ENCODE data around the gene ISG20.

The ISG20 gene

DNA sequence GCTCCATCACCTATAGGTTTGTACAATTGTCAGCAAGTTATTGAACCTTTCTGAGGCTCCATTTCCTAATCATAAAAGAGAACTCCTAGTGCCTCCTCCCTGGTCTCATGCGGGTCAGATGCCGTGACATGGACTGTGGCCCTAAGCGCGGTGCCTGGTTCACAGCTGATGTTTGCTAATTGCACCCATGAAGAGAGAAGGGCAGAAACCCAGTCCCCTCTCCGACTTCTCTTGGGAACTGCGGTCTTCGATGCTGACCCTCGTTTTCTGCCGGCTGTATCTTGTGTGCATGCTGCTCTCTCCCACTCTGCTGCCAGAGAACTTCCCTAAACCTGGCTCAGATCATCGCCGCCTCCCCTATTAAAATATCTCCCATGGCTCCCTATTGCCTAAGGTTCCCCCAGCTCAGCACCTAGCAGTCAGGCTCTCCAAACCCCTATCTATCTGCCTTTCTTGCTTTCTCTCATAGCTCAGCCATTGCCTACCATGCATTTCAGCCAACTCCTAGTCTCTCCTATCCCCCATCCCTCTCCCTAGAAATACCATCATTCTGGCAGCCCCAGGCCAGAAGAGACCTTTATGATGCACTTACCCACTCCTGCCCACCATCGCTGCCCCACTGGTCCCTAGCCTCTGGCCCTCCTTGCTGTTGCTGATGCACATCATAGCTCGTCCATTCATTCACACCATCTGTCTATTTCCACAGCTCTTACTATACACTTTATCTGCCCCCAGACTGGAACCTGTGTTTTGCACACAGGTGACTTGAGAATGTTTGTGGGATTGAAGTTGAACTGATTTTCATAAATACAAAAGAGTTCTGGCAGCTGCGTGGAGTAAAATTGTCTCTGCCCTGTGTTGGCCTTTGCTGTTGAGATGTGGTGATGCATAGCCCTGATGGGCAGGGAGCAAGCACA, 6.6 kb downstream of the ISG20 start:
- TF ChIP-seq, protein P1, sequence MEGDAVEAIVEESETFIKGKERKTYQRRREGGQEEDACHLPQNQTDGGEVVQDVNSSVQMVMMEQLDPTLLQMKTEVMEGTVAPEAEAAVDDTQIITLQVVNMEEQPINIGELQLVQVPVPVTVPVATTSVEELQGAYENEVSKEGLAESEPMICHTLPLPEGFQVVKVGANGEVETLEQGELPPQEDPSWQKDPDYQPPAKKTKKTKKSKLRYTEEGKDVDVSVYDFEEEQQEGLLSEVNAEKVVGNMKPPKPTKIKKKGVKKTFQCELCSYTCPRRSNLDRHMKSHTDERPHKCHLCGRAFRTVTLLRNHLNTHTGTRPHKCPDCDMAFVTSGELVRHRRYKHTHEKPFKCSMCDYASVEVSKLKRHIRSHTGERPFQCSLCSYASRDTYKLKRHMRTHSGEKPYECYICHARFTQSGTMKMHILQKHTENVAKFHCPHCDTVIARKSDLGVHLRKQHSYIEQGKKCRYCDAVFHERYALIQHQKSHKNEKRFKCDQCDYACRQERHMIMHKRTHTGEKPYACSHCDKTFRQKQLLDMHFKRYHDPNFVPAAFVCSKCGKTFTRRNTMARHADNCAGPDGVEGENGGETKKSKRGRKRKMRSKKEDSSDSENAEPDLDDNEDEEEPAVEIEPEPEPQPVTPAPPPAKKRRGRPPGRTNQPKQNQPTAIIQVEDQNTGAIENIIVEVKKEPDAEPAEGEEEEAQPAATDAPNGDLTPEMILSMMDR (IDR thresholded peaks at IDR 0.05; ENCODE audit: borderline replicate concordance, control extremely low read depth, extremely low read depth, insufficient read depth, missing control alignments): no peak
- in situ Hi-C loops (cut with MboI; ENCODE audit: low sequenced_read_pairs, unreplicated experiment): no loop called here
- DNase-seq (ENCODE audit: low spot score): no peak

DNA sequence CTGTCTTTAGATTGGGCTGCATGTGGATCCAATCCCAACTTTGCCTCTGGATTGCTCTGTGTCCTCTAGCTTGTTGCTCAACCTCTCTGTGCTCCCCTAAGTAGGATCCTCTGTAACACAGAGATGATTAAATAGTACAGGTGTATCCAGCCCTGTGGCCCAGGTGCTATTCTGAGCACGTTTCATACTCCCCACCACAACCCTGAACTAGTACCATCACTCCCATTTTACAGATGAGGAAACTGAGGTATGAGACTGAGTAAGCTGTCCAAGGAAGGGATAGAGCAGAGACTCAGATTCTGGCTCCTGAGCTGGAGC, 7.2 kb downstream of the ISG20 start:
- TF ChIP-seq, protein P1 (IDR thresholded peaks at IDR 0.05; ENCODE audit: borderline replicate concordance, control extremely low read depth, extremely low read depth, insufficient read depth, missing control alignments): no peak
- in situ Hi-C loops (cut with MboI; ENCODE audit: low sequenced_read_pairs, unreplicated experiment): no loop called here
- DNase-seq (ENCODE audit: low spot score): no peak

DNA sequence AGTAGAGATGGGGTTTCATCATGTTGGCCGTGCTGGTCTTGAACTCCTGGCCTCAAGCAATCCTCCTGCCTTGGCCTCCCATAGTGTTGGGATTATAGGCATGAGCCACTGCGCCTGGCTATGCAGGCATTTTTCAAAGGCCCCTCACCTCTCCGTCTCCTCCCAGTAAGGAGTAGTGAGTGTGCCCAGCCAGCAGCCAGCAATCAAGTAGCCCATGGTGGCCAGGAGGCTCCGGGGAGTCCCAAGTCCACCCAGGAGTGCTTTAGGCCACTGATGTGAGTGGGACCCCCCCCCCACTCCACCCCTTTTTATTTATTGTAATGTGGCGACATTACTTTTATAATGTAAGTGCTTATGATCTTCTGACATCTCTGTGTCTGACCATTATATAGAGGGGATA, 8.1 kb downstream of the ISG20 start:
- TF ChIP-seq, protein P1 (IDR thresholded peaks at IDR 0.05; ENCODE audit: borderline replicate concordance, control extremely low read depth, extremely low read depth, insufficient read depth, missing control alignments): no peak
- in situ Hi-C loops (cut with MboI; ENCODE audit: low sequenced_read_pairs, unreplicated experiment): no loop called here
- no peak for DNase-seq (ENCODE audit: low spot score)

DNA sequence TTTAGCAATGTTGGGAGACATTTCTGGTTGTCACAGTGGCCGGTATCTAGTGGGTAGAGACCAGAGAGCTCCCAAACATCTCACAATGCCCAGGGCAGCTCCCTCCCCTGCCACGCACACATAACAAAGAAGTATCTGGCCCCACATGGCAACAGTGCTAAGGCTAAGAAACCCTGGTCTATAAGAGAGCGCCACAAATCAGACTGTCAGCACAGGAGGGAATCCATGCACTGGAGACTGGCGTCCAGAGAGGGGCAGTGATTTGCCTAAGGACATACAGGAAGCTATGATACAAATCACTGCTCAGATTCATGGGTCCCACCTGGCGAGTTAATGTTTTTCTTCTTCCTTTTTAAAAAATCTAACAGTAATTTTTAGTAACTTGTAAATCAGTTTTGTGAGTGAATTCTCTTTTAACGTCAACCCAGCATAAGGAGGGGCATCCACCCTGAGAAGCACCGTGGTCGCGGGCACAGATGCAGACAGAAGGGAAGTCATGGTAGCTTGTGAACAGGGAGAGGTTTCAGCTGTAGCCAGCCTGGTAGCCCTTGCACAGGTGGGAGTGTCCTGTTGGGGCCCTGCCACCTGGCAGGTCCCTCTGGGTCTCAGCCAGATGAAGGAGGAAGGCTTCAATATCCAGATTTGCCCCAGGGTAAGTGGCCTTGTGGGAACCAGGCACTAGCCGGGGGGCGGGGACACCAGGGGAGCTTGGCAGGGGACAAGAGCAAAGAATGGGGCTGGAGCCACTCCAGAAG, 8.7 kb downstream of the ISG20 start:
- DNase-seq (ENCODE audit: low spot score): no peak

DNA sequence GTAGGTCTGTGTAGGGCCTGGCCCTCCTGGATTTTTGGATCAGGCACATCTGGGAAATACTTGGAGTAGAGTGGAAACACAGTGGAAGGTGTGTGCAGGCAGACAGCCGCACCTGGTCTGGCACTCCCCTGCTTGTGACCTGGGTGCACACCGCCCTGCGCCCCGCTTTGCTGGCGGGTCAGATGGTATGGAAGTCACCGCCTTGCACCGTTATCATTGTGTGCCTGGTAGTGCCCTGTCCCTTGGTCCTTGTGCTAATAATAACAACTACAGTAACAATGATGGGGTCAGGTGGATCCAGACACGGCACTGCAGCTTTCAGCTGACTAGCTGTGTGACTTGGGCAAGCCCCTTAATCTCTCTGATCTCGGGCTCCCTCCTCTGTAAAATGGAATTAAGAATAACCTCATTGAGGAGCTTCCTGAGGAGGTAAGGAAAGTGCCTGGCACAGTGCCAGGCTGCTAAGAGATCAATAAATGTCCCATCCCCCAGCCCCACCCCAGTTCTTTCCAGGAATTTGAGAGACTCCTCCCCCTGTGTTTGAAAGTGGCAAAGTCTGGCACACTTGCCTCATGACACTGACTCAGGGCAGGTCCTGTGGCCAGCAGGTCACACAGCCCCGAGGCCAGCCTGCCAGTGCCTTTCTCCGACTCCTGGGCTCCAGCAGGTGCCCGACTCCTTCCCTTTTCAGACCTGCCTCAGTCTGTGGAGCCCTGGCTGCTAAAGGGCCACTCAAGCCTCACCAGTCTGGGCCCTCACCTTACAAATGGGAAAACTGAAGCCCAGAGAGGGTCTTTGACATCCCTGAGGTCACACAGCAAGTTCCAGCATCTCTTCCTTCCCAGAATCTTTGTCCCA, 9.8 kb downstream of the ISG20 start:
- in situ Hi-C loops (cut with MboI; ENCODE audit: low sequenced_read_pairs, unreplicated experiment): no loop called here
- TF ChIP-seq, protein P1 (IDR thresholded peaks at IDR 0.05; ENCODE audit: borderline replicate concordance, control extremely low read depth, extremely low read depth, insufficient read depth, missing control alignments): no peak
- DNase-seq (ENCODE audit: low spot score): no peak

More for the DNA sequence above, 8.7 kb downstream of the ISG20 start:
- TF ChIP-seq, protein P1 (IDR thresholded peaks at IDR 0.05; ENCODE audit: borderline replicate concordance, control extremely low read depth, extremely low read depth, insufficient read depth, missing control alignments): no peak
- in situ Hi-C loops (cut with MboI; ENCODE audit: low sequenced_read_pairs, unreplicated experiment): no loop called here

DNA sequence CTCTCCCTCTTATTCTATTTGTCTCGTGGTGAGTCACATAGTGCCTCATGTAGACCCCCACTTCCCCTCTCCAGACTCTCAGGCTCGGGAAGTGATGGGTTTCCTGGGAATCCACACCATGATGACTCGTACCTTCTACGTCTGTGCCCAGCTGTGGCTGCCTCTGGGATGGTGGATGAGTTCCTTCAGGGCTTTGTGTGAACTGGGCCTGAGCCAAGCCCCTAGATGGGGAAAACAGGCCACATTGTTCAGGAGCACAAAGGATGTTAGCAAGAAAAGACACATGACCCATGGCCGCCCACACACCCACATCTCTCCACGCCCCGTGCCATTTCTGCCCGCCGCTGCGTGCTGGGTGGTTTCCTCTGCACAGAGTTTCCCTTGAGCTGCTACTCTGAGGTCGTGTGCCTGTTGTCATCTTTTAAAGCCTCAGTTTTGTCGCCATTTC, 10.5 kb downstream of the ISG20 start:
- TF ChIP-seq, protein P1 (IDR thresholded peaks at IDR 0.05; ENCODE audit: borderline replicate concordance, control extremely low read depth, extremely low read depth, insufficient read depth, missing control alignments): no peak
- DNase-seq (ENCODE audit: low spot score): peak; percentile 73
- in situ Hi-C loops (cut with MboI; ENCODE audit: low sequenced_read_pairs, unreplicated experiment): no loop called here
